ENCODE measurements around the gene SBK2. TPM values are rescaled to one million over a fixed set of nuclear protein-coding genes. Genes with fewer than 3 reads are reported as not detected.

Gene SBK2
- total RNA-seq, 1 experiment from 2014 or later = not detected

GRCh38 chr19:55479451-55480230 is 57.3 kb downstream of the SBK2 start:
- ATAC-seq = no peak
- H2AFZ ChIP-seq (ENCODE audit: low read length) = no peak overlapping the region
- H3K9me2 ChIP-seq (replicated peaks; ENCODE audit: low read length) = no peaks in the 10 kb centered on the region
- H3K4me3 ChIP-seq (ENCODE audit: low read length) = no peak overlapping the region
- no peaks in the 10 kb centered on the region for H3K27me3 ChIP-seq (ENCODE audit: low read length)
- no peaks in the 10 kb centered on the region for H3F3A ChIP-seq (ENCODE audit: low read length, unreplicated experiment)
- no peaks in the 10 kb centered on the region for H3K36me3 ChIP-seq (ENCODE audit: low read depth, low read length)
- H3K4me1 ChIP-seq (ENCODE audit: insufficient read depth, low read length) = peaks cover 18% of the 10 kb centered on the region
- peaks cover 25% of the 10 kb centered on the region for H3K79me2 ChIP-seq (ENCODE audit: low read length)
- no TSS peak for BruUV-seq (replicated peaks)
- H4K20me1 ChIP-seq (ENCODE audit: low read length) = no peaks in the 10 kb centered on the region
- intact Hi-C loops (cut with micrococcal nuclease) = no loop called here
- no peak overlapping the region for H3K9ac ChIP-seq (ENCODE audit: low read length)
- no peak for DNase-seq
- no peak overlapping the region for H3K4me2 ChIP-seq (ENCODE audit: low read length)
- no peak for TF ChIP-seq CTCF (conservative IDR thresholded peaks at IDR 0.05; ENCODE audit: low read depth, low read length)
- no peak for TF ChIP-seq EZH2 (IDR thresholded peaks at IDR 0.05; ENCODE audit: low read length, unreplicated experiment)
- no peak for TF ChIP-seq EZH2phosphoT487 (IDR thresholded peaks at IDR 0.05; ENCODE audit: borderline replicate concordance, low read length)
- no peak overlapping the region for H3K27ac ChIP-seq (ENCODE audit: low read length)
- POLR2A ChIA-PET (ENCODE audit: unreplicated experiment) = interaction anchor here (0.7 kb wide), 1 partner anchor 40 kb away, joined by 3 read pairs; no protein-coding TSS in a partner anchor
- CTCF ChIA-PET = no interaction called here
- no peaks in the 10 kb centered on the region for H3K9me3 ChIP-seq (ENCODE audit: low read length)

GRCh38 chr19:55479045-55479444 is 57.9 kb downstream of the SBK2 start:
- no peaks in the 10 kb centered on the region for H3K27me3 ChIP-seq (ENCODE audit: low read length)
- ChIA-PET POLR2A (ENCODE audit: unreplicated experiment) (interaction anchor here (0.7 kb wide), 1 partner anchor 41 kb away, joined by 3 read pairs; no protein-coding TSS in a partner anchor), CTCF (no interaction called here)
- BruUV-seq (replicated peaks) = no TSS peak
- intact Hi-C loops (cut with micrococcal nuclease) = no loop called here
- H3K4me2 ChIP-seq (ENCODE audit: low read length) = no peak overlapping the region
- H3K36me3 ChIP-seq (ENCODE audit: low read depth, low read length) = no peaks in the 10 kb centered on the region
- no peak for DNase-seq
- H4K20me1 ChIP-seq (ENCODE audit: low read length) = no peaks in the 10 kb centered on the region
- no peak overlapping the region for H2AFZ ChIP-seq (ENCODE audit: low read length)
- peaks cover 13% of the 10 kb centered on the region for H3K4me1 ChIP-seq (ENCODE audit: insufficient read depth, low read length)
- no peak overlapping the region for H3K27ac ChIP-seq (ENCODE audit: low read length)
- H3K9me2 ChIP-seq (replicated peaks; ENCODE audit: low read length) = no peaks in the 10 kb centered on the region
- H3K9ac ChIP-seq (ENCODE audit: low read length) = no peak overlapping the region
- H3K4me3 ChIP-seq (ENCODE audit: low read length) = no peak overlapping the region
- no peaks in the 10 kb centered on the region for H3K9me3 ChIP-seq (ENCODE audit: low read length)
- H3F3A ChIP-seq (ENCODE audit: low read length, unreplicated experiment) = no peaks in the 10 kb centered on the region
- peaks cover 25% of the 10 kb centered on the region for H3K79me2 ChIP-seq (ENCODE audit: low read length)
- ATAC-seq = no peak
- no peak for TF ChIP-seq EZH2phosphoT487 (IDR thresholded peaks at IDR 0.05; ENCODE audit: borderline replicate concordance, low read length)
- no peak for TF ChIP-seq CTCF (conservative IDR thresholded peaks at IDR 0.05; ENCODE audit: low read depth, low read length)
- no peak for TF ChIP-seq EZH2 (IDR thresholded peaks at IDR 0.05; ENCODE audit: low read length, unreplicated experiment)

Other genes starting within 250 kb of the SBK2 start
- gene TMEM150B, start 211.8 kb downstream of the SBK2 start, total RNA-seq (2014; rRNA removed) = not detected in 2 replicates
- 21.9 and 36.6 TPM in 2 replicates for gene KMT5C, start 197.3 kb downstream of the SBK2 start, total RNA-seq (2014; rRNA removed)
- 0.80 and 2.4 TPM in 2 replicates for gene COX6B2, start 182.4 kb downstream of the SBK2 start, total RNA-seq (2014; rRNA removed)
- gene GARIN5B, start 173.9 kb downstream of the SBK2 start, total RNA-seq (2014; rRNA removed) = not detected in 2 replicates
- 7.5 and 10.7 TPM in 2 replicates for gene IL11, start 166.7 kb downstream of the SBK2 start, total RNA-seq (2014; rRNA removed)
- gene TMEM190, start 160.3 kb downstream of the SBK2 start, total RNA-seq (2014; rRNA removed) = not detected in 2 replicates
- 22.1 and 22.8 TPM in 2 replicates for gene TMEM238, start 152.8 kb downstream of the SBK2 start, total RNA-seq (2014; rRNA removed)
- 550 and 836 TPM in 2 replicates for gene RPL28, start 151.2 kb downstream of the SBK2 start, total RNA-seq (2014; rRNA removed)
- gene UBE2S, start 129.3 kb downstream of the SBK2 start, total RNA-seq (2014; rRNA removed) = 2,068 and 2,245 TPM in 2 replicates
- not detected in 2 replicates for gene SHISA7, start 93.8 kb downstream of the SBK2 start, total RNA-seq (2014; rRNA removed)
- gene ISOC2, start 75.5 kb downstream of the SBK2 start, total RNA-seq (2014; rRNA removed) = 251 and 270 TPM in 2 replicates
- not detected in 2 replicates for gene C19orf85, start 72.4 kb downstream of the SBK2 start, total RNA-seq (2014; rRNA removed)
- gene ZNF628, start 60.5 kb downstream of the SBK2 start, total RNA-seq (2014; rRNA removed) = 11.8 and 24.2 TPM in 2 replicates
- 17.5 and 21.0 TPM in 2 replicates for gene NAT14, start 51.9 kb downstream of the SBK2 start, total RNA-seq (2014; rRNA removed)
- 0.17 TPM in 1 of 2 replicates, not detected in the other for gene SSC5D, start 48.7 kb downstream of the SBK2 start, total RNA-seq (2014; rRNA removed)
- 0.46 TPM in 1 of 2 replicates, not detected in the other for gene SBK3, start 8.4 kb upstream of the SBK2 start, total RNA-seq (2014; rRNA removed)
- gene ZNF579, start 43.7 kb upstream of the SBK2 start, total RNA-seq (2014; rRNA removed) = 13.5 and 26.1 TPM in 2 replicates
- gene FIZ1, start 62.4 kb upstream of the SBK2 start, total RNA-seq (2014; rRNA removed) = 11.6 and 11.7 TPM in 2 replicates
- gene ZNF524, start 63.2 kb upstream of the SBK2 start, total RNA-seq (2014; rRNA removed) = 27.7 and 33.1 TPM in 2 replicates
- gene ZNF865, start 68.5 kb upstream of the SBK2 start, total RNA-seq (2014; rRNA removed) = 5.5 and 8.2 TPM in 2 replicates
- 9.0 and 18.0 TPM in 2 replicates for gene ZNF784, start 87.4 kb upstream of the SBK2 start, total RNA-seq (2014; rRNA removed)
- gene ZNF580, start 103.9 kb upstream of the SBK2 start, total RNA-seq (2014; rRNA removed) = 15.2 and 23.9 TPM in 2 replicates
- 25.6 and 37.5 TPM in 2 replicates for gene ZNF581, start 106.5 kb upstream of the SBK2 start, total RNA-seq (2014; rRNA removed)
- gene CCDC106, start 111.1 kb upstream of the SBK2 start, total RNA-seq (2014; rRNA removed) = 36.0 and 41.4 TPM in 2 replicates
- gene U2AF2, start 117.9 kb upstream of the SBK2 start, total RNA-seq (2014; rRNA removed) = 343 and 360 TPM in 2 replicates
- 203 and 240 TPM in 2 replicates for gene EPN1, start 138.1 kb upstream of the SBK2 start, total RNA-seq (2014; rRNA removed)
- gene NLRP9, start 201.3 kb upstream of the SBK2 start, total RNA-seq (2014; rRNA removed) = not detected in 2 replicates
- gene RFPL4A, start 222.0 kb upstream of the SBK2 start, total RNA-seq (2014; rRNA removed) = not detected in 2 replicates
- gene RFPL4AL1, start 232.0 kb upstream of the SBK2 start, total RNA-seq (2014; rRNA removed) = not detected in 2 replicates